GM18499 (cell line): ENCODE results near the gene SCCPDH.
"Not testable (repeated sequence)": the region's sequence is repeated elsewhere in the genome, so short reads cannot be mapped to it uniquely, and the experiment has no call there.

Experiments
- ATAC-seq: cut with Tn5 transposase; IDR thresholded peaks from one replicate; pipeline ENCODE4 v1.9.1; 2021; ENCODE audit warnings: moderate number of reproducible peaks; ENCODE audit not compliant: insufficient read depth, unreplicated experiment

Gene SCCPDH

DNA sequence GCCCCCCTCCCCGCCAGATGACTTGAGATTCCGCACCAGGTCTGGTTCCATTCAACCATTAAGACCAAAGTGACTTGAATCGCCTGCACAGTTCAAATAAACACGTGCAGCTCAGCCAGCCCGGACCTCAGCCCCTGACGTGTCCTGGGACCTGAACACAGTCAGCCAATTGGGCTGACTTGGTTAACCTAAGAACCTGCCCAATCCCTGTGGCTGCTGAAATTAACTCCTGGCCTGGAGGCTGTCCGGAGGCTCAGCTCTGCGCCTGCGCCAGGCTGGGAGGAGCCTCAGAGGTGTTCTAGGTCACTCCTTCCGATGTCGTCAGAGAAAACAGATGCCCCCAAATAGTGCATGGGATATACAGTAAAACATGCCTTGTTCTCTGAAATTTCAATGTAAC, 73.4 kb downstream of the SCCPDH start:
- ATAC-seq, result no peak

DNA sequence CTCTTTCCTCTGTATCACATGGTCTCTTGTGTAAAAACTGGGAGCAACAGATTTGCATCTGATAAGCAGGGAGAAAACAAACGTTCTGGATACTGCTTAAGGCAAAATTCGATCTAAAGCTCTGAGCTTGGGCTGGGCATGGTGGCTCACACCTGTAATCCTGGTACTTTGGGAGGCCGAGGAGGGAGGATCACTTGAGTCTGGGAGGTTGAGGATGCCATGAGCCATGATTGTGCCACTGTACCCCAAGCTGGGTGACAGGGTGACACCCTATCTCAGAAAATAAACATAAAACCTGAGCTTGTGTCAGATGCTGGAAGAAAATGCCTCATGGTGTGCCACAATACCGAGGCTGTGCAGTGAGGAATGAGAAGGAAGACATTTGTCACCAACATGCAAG, 73.9 kb downstream of the SCCPDH start:
- ATAC-seq, result no peak

DNA sequence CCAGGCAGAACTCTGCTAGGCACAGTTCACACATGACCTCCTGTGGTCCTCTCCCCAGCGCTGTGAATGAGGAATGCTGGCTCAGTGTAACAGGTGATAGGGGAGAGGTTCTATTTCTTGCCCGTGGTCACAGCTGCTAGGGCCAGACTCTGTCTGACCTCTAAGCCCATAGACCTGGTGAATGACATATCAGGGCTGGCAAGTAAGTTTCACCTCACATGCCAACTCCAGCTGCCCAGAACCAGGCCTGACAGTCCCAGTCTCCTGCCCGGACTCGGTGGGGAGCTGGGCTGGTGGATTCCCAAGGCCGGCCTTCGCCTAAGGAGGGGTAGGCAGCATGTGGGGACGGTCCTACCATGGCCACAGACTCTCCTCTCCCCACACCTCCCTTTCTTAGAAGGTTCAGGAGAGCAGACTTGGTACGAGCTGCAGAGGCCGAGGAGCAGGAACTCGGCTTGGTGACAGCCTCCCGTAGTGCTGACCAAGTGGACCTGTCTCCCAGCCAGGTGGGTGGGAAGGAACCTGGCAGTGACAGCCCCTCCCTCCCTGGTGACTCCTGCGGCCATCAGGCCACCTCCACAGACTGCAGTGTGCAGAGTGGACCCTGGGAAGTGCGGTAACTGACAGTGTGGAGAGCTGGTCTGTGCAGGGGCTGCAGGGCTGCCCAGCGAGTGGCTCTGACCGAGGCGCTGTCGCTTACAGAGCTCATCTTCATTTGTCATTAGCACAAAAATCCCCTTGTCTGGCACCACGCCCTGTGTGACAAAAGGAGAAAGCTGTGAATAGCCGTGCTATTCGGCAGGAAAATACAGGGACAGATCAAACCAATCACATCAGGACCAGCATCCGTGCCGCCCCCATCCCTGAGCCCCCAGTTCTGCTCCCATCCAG, 74.6 kb downstream of the SCCPDH start:
- no peak for ATAC-seq

DNA sequence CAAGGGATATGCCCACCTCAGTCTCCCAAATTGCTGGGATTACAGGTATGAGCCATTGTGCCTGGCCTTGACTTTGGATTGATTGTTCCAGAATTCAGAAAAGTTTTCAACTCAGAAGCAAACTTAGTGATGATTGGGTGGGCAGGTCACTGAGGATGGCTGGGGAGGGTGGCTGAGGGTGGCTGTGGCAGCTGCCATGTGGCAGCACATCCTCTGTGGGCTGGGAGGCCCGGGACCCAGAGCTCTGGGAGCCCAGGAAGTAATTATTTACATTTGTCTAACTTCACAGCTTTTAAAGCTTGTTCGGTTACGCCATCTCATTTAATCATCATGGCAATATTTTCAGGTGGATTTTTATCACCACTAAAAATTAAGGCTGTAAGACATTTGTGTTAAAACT, 76.1 kb downstream of the SCCPDH start:
- no peak for ATAC-seq

DNA sequence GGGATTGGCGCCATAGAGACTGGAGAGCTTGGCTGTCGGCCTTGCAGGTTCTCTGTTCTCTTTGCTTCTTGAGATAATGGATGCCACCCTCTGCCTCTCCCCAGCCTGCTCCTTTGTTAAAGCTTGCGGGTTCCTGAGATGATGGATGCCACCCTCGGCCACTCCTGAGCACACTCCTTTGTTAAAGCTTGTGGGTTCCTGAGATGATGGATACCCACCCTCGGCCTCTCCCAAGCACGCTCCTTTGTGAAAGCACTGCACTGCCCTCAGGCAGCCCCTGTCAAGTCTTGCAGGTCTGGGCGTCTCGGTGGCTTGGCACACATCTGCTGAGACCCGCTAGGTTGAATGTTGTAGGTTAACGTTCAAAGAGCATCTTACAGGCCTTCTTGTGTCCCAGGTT, 76.5 kb downstream of the SCCPDH start:
- no peak for ATAC-seq

DNA sequence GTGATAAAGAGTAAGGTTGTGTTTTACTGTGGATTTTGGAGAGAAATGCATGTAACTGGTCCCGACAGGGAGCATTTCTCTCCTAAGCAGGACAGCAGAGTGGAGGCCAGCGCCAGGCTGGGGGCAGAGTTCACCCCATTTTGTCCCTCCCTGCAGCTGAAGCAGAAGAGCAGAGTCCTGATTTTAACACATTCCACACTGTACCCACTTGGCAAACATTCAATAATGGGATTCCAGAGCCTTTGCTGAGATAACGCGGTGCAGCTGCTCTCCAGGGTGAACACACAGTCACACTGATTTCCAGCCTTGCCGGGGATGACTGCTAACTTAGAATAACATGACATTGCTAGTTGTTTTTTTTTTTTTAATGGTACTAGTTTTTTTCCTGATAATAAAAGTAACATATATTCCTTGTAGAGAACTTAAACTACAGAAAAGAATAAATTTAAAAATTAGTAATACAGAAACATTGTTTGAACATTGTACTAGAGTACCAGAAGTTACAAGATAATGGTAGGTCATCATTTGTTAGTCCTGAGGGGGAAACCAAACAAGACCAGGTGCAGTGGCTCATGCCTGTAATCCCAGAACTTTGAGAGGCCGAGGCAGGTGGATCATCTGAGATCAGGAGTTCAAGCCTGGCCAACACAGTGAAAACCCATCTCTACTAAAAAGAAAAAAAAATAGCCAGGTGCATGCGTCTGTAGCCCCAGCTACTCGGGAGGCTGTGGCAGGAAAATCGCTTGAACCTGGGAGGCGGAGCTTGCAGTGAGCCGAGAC, 77.2 kb downstream of the SCCPDH start:
- ATAC-seq, result no peak

DNA sequence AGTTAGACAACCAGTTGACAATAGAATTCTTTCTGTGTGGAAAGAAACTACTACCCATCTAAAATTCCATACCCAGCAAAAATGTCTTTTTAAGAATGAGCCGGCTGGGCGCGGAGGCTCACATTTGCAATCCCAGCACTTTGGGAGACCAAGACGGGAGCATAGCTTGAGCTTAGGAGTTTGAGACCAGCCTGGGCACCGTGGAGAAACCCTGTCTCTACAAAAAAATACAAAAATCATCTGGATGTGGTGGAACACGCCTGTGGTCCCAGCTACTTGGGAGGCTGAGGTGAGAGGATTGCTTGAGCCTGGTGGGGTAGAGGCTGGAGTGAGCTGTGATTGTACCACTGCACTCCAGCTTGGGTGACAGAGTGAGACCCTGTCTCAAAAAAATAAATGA, 79.2 kb downstream of the SCCPDH start:
- no peak for ATAC-seq

DNA sequence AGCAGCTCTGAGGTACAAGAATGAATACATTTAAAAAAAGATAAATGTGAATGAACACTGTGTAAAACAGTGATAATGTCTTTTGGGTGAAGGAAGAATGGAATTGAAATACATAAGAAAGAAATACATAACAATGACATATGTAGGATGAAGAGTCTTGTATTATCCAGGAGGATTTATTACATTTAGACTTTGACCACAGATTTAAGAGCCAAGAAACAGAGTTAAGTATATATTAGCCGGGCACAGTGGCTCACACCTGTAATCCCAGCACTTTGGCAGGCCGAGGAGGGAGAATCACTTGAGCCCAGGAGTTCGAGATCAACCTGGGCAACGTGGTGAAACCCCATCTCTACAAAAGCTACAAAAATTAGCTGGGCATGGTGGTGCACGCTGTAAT, 79.7 kb downstream of the SCCPDH start:
- no peak for ATAC-seq

DNA sequence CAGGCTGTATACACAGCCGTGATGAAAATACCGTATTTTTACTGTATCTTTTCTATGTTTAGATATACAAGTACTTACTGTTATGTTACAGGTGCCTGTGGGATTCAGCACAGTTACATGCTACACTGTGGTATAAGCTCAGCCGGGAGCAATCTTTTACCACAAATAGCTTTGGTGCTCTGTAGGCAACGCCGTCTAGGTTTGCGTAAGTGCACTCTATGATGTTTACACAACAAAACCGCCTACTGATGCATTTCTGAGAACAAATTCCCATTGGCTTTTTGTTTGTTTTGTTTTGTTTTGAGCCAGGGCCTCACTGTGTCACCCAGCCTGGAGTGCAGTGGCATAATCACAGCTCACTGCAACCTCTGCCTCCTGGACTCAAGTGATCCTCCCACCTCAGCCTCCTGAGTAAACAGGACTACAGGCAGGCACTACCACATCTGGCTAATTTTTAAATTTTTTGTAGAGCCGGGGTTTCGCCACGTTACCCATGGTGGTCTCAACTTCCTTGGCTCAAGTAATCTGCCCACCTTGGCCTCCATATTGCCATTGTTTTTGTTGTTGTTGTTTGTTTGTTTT, 81.0 kb downstream of the SCCPDH start:
- ATAC-seq, result no peak

DNA sequence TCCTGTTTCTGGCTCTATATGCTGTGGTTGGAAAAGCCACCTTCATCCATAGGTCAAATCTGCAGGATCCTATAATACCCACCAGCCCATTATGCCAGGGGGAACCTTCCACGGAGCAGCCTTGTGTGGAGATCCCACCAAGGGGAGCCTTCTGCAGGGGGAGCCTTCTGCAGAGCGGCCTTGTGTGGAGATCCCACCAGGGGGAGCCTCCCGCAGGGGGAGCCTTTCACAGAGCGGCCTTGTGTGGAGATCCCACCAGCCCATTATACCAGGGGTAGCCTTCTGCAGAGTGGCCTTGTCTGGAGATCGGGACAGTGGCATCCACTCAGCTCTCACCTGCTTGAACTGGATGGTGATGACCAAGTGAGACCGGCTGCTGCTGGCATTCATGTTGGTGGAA, 85.3 kb downstream of the SCCPDH start:
- no peak for ATAC-seq

DNA sequence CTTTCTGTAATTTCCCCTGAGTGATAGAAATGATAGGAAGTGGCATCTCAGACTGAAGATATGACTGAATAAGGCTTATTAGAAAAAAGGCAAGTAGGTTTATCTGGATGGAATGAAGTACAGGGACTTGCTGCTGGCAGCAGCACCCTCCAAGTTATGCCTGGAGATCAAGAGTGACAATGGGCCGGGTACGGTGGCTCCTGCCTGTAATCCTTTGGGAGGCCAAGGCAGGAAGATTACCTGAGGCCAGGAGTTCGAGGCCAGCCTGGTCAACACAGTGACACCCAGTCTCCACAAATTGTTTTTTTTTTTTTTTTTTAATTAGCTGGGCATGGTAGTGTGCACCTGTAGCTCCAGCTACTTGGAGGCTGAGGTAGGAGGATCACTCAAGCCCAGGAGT, 87.8 kb downstream of the SCCPDH start:
- no peak for ATAC-seq

DNA sequence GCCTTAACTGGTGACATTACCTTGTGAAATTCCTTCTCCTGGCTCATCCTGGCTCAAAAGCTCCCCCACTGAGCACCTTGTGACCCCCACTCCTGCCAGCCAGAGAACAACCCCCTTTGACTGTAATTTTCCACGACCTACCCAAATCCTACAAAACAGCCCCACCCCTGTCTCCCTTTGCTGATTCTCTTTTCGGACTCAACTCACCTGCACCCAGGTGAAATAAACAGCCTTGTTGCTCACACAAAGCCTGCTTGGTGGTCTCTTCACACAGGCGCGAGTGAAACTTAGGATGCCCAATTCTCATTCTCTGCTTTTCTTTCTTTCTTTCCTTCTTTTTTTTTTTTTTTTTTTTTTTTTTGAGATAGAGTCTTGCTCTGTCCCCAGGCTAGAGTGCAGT, 89.1 kb downstream of the SCCPDH start:
- ATAC-seq, result not testable (repeated sequence)

DNA sequence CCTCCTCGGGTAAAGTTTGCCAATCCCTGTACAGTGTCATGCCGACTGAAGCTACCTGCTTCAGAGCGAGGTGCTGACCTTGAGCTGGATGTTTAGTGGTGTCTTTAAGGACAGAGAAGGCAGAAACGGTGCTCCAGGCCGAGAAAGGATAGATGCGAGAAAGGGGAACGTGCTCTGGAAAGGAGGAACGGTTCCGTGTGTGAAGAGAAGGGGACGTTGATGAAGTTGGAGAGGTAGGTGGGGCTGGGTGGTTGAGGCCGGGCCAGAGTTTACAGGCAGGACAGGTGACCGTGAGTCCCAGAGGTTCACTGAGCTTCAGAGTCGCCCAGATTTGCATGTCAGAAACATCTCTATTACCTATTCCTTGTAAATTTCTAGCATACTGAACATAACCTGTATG, 90.7 kb downstream of the SCCPDH start:
- ATAC-seq, result no peak

DNA sequence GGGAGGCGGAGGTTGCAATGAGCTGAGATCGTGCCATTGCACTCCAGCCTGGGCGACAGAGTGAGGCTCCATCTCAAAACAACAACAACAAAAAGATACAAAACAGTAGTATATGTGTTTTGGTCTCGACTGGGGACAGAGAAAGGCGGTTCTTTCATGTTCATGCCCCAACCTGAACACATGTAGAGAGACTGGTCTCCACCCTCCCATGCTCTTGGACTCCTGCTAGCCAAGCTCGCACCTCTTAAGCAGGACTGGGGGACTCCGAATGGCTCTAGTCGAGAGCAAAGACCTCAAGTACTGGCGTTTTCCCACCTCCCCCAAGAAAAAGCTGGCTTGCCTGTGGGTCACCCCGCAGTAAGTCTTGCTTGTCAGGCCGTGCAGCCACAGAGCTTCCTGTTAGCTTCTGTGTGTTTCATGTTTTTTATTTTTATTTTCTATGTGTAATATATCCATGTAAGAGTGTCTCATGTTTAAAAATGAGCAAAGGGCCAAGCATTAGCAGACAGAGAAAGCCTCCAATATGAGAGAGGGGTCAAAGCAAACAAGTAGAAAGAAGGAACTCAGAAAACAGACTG, 91.6 kb downstream of the SCCPDH start:
- ATAC-seq, result no peak
